Stimulated activated CD8-positive, alpha-beta memory T cell treated with anti-CD3 and anti-CD28 coated beads, Interleukin-15, amount 100 ng/mL, for 4 hours (primary cell): Measurements from ENCODE around the gene RAB7B.

Experiments used
- DNase-seq, 2 donors: peaks; one replicate each; pipeline ENCODE4 v3.0.0-alpha.2; 2020; ENCODE audit warnings: low read depth in 2 of 2

Gene RAB7B

DNA sequence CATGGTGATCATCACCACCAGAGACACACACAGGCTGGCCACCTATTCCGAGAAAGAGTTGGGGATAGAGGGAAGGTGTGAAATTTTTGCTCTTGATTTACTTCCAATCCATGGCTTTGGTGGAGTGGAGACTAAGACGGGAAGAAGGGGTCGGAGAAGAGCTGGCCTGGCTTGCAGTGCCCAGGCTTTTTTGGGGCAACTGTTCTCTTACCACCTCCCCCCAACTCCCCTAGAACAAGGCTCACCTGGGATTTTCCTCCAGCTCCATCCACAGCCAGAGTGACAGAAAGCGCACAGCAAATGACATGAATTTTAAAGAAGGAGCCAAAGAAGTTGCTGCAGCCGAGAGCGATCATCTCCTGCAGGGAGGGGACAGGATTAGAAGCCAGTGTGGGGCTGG, 75.9 kb downstream of the RAB7B start:
- DNase-seq: no peak
